K562 (cell line): ENCODE data around the gene PIGC. TPM values are rescaled to one million over a fixed set of nuclear protein-coding genes. Genes with fewer than 3 reads are reported as not detected.

Source experiments
- CSDE1 ChIP-seq, 2 experiments: fragments of 450-650 bp; IDR thresholded peaks; 2 replicates each; pipeline ENCODE4 v1.6.1; 2016; ENCODE audit warnings: mild to moderate bottlenecking in 1 of 2
- EP400 ChIP-seq: fragments of 450-650 bp; IDR thresholded peaks from 2 replicates; pipeline ENCODE4 v1.6.1; 2017; ENCODE audit warnings: antibody characterized with exemption, mild to moderate bottlenecking, moderate library complexity
- ETS1 ChIP-seq: conservative IDR thresholded peaks from 2 replicates; pipeline ENCODE4 v1.6.1; 2011; ENCODE audit warnings: low read depth, mild to moderate bottlenecking, low read length; ENCODE audit not compliant: control insufficient read depth
- GTF3C2 ChIP-seq: IDR thresholded peaks from 3 replicates; pipeline ENCODE4 v1.6.1; 2011; ENCODE audit warnings: borderline replicate concordance, mild to moderate bottlenecking, moderate library complexity; ENCODE audit not compliant: insufficient read length; ENCODE audit errors: extremely low read depth
- KDM4B ChIP-seq, 2 experiments: fragments of 450-650 bp in 1 of 2; sonication (generic) in 1 of 2; IDR thresholded peaks; 2 replicates each; pipeline ENCODE4 v1.6.1; 2016 to 2017; ENCODE audit warnings: borderline replicate concordance in 2 of 2, antibody characterized with exemption in 1 of 2, low read depth in 1 of 2, mild to moderate bottlenecking in 1 of 2
- MITF ChIP-seq: IDR thresholded peaks from 2 replicates; pipeline ENCODE4 v1.6.1; 2014; ENCODE audit warnings: antibody characterized with exemption
- NR2C2 ChIP-seq, 2 experiments: fragments of 200-800 bp in 1 of 2; sonication (Bioruptor generic) in 1 of 2; sonication (generic) in 1 of 2; formaldehyde crosslinking in 1 of 2; IDR thresholded peaks; 2 replicates each; pipeline versions ENCODE4 v1.6.1 to v1.8.0; 2016 to 2022; ENCODE audit warnings: mild to moderate bottlenecking in 1 of 2, missing compliant biosample characterization in 1 of 2, missing genetic modification characterization in 1 of 2, missing genetic modification reagents in 1 of 2
- PML ChIP-seq: IDR thresholded peaks from 2 replicates; pipeline ENCODE4 v1.6.1; 2012; ENCODE audit warnings: low read length, inconsistent platforms
- POLR3G ChIP-seq: IDR thresholded peaks from 2 replicates; pipeline ENCODE4 v1.6.1; 2011; ENCODE audit not compliant: insufficient read length, insufficient replicate concordance; ENCODE audit errors: extremely low read depth
- ZHX1 ChIP-seq: fragments of 150-350 bp; conservative IDR thresholded peaks from 2 replicates; pipeline ENCODE4 v1.6.1; 2014; ENCODE audit warnings: low read length
- polyA plus RNA-seq, 8 experiments: library from polyadenylated mRNA; depleted of rRNA in 4 of 8; stranded (reverse) in 5 of 8; unstranded in 3 of 8; fragments of >200 nt; fragmentation: Nextera tagmentation in 2 of 8; fragmentation: Illumina TruSeq in 1 of 8; extraction: Ambion mirVana in 2 of 8; extraction: Trizol in 1 of 8; gene quantifications; 2 replicates each; pipeline versions ENCODE4 v1.2.1 to v1.2.3, GENCODE V29; 2011 to 2014; ENCODE audit warnings: inconsistent platforms in 1 of 8, missing spikeins in 1 of 8
- total RNA-seq, 7 experiments: library from RNA; depleted of rRNA in 6 of 7; stranded (reverse); fragments of >200 nt in 6 of 7; fragmentation: Illumina TruSeq in 2 of 7; extraction: Trizol in 2 of 7; gene quantifications; 2 replicates each; pipeline versions ENCODE4 v1.2.1 to v1.2.3, GENCODE V29; 2011 to 2021; ENCODE audit warnings: low replicate concordance in 1 of 7

Gene PIGC
- total and polyA plus RNA-seq, 9 of the 15 experiments (the other 6 are each of a cell fraction or from before 2014, with no cell fraction given), result 30.5 to 97.9 (median 54.7) TPM

- TF ChIP-seq GTF3C2 (no peak), NR2C2 (CRISPR knock-in tag; IDR thresholded peaks at IDR 0.05) (no peak), NR2C2 (tag; IDR thresholded peaks at IDR 0.05) (no peak), CSDE1 (IDR thresholded peaks at IDR 0.05) (no peak), MITF (no peak), ZHX1 (no peak), ETS1 (no peak), KDM4B (IDR thresholded peaks at IDR 0.05; ENCODE audit: borderline replicate concordance in 2 of 2, low read depth in 1 of 2) (no peak), EP400 (no peak), PML (no peak), POLR3G (no peak)
Observed at GRCh38 chr1:172398970-172399755, 44.7 kb downstream of the PIGC start (continued).
